ENCODE results near the gene WNT2B.
"Not testable (repeated sequence)": the region's sequence is repeated elsewhere in the genome, so short reads cannot be mapped to it uniquely, and the experiment has no call there.

The WNT2B gene

GRCh38 chr1:112508278-112509004, at the start of gene WNT2B:
TSS of gene WNT2B (plus strand) at chr1:112508965. CDS start at chr1:112509263, 298 bp downstream.
- Histone ChIP-seq H3K4me3 (peak within 1 kb of the TSS; percentile 37 to 57 (median 51)), H3K27ac (peak within 1 kb of the TSS in 7 of 21 experiments; percentile 6 to 45 (median 21))

GRCh38 chr1:112460615-112461014, 48.1 kb upstream of the WNT2B start:
- Histone ChIP-seq H3K4me3 (no peak overlapping the region), H3K27ac (peak overlapping the region in 7 of 21 experiments; percentile 10 to 82 (median 66))

GRCh38 chr1:112461200-112461871, 47.4 kb upstream of the WNT2B start:
- H3K27ac ChIP-seq, result peak overlapping the region in 18 of 21 experiments; percentile 4 to 84 (median 61)

GRCh38 chr1:112462953-112463279, 45.8 kb upstream of the WNT2B start:
- H3K4me3 ChIP-seq, result no peak overlapping the region
- H3K27ac ChIP-seq, result peak overlapping the region in 10 of 21 experiments; percentile 15 to 84 (median 71)

More at GRCh38 chr1:112461200-112461871, 47.4 kb upstream of the WNT2B start:
- H3K4me3 ChIP-seq, result no peak overlapping the region

- no peak overlapping the region for H3K4me3 ChIP-seq
- H3K27ac ChIP-seq, result peak overlapping the region in 19 of 21 experiments; percentile 51 to 86 (median 82)
Observed at GRCh38 chr1:112464501-112464900, 44.3 kb upstream of the WNT2B start.

- no peak overlapping the region for H3K4me3 ChIP-seq
- peak overlapping the region; percentile 8 to 86 (median 81) for H3K27ac ChIP-seq
Observed at GRCh38 chr1:112465122-112465521, 43.6 kb upstream of the WNT2B start.

- Histone ChIP-seq H3K4me3 (peak overlapping the region; percentile 19 to 31 (median 23)), H3K27ac (peak overlapping the region in 20 of 21 experiments; percentile 51 to 86 (median 82))
Observed at GRCh38 chr1:112466078-112466660, 42.6 kb upstream of the WNT2B start.

GRCh38 chr1:112470324-112470723, 38.4 kb upstream of the WNT2B start:
- H3K27ac ChIP-seq, H3K4me3 ChIP-seq: not testable (repeated sequence)

GRCh38 chr1:112470966-112471365, 37.8 kb upstream of the WNT2B start:
- Histone ChIP-seq H3K4me3 (no peak overlapping the region), H3K27ac (no peak overlapping the region)

- H3K4me3 ChIP-seq, result no peak overlapping the region
Observed at GRCh38 chr1:112472142-112472541, 36.6 kb upstream of the WNT2B start.

GRCh38 chr1:112477550-112477949, 31.2 kb upstream of the WNT2B start:
- no peak overlapping the region for H3K27ac ChIP-seq
- no peak overlapping the region for H3K4me3 ChIP-seq

More at GRCh38 chr1:112472142-112472541, 36.6 kb upstream of the WNT2B start:
- no peak overlapping the region for H3K27ac ChIP-seq

- Histone ChIP-seq H3K4me3 (no peak overlapping the region), H3K27ac (no peak overlapping the region)
Observed at GRCh38 chr1:112478314-112478713, 30.5 kb upstream of the WNT2B start.

GRCh38 chr1:112486063-112486462, 22.7 kb upstream of the WNT2B start:
- not testable (repeated sequence) for H3K4me3 ChIP-seq, H3K27ac ChIP-seq

- H3K4me3 ChIP-seq, H3K27ac ChIP-seq: not testable (repeated sequence)
Observed at GRCh38 chr1:112487686-112488085, 21.1 kb upstream of the WNT2B start.

GRCh38 chr1:112488141-112488540, 20.6 kb upstream of the WNT2B start:
- H3K4me3 ChIP-seq, result no peak overlapping the region
- H3K27ac ChIP-seq, result no peak overlapping the region

GRCh38 chr1:112492076-112492475, 16.7 kb upstream of the WNT2B start:
- Histone ChIP-seq H3K27ac (no peak overlapping the region), H3K4me3 (no peak overlapping the region)

GRCh38 chr1:112493351-112493750, 15.4 kb upstream of the WNT2B start:
- H3K27ac ChIP-seq, result no peak overlapping the region
- H3K4me3 ChIP-seq, result no peak overlapping the region

GRCh38 chr1:112496290-112496689, 12.5 kb upstream of the WNT2B start:
- H3K4me3 ChIP-seq, result no peak overlapping the region

GRCh38 chr1:112501810-112502641, 6.7 kb upstream of the WNT2B start:
- Histone ChIP-seq H3K4me3 (peak overlapping the region; percentile 35 to 55 (median 41)), H3K27ac (peak overlapping the region in 10 of 21 experiments; percentile 4 to 58 (median 21))

More at GRCh38 chr1:112496290-112496689, 12.5 kb upstream of the WNT2B start:
- H3K27ac ChIP-seq, result no peak overlapping the region

- peak overlapping the region in 1 of 7 experiments; percentile 55 for H3K4me3 ChIP-seq
- no peak overlapping the region for H3K27ac ChIP-seq
Observed at GRCh38 chr1:112502826-112503225, 5.9 kb upstream of the WNT2B start.

Measured in skin epidermis (tissue), 12 donors.